Loucy (cell line): Measurements from ENCODE around the gene KAT5.

Source experiments
- CTCF ChIP-seq: fragments of 200-600 bp; sonication (generic); conservative IDR thresholded peaks from 2 replicates; pipeline ENCODE4 v1.5.1; 2014; ENCODE audit warnings: mild to moderate bottlenecking, antibody characterized with exemption, low read length
- EZH2phosphoT487 ChIP-seq: fragments of 200-600 bp; IDR thresholded peaks from 2 replicates; pipeline ENCODE4 v1.6.1; 2018; ENCODE audit warnings: antibody characterized with exemption, mild to moderate bottlenecking, moderate library complexity, borderline replicate concordance

DNA sequence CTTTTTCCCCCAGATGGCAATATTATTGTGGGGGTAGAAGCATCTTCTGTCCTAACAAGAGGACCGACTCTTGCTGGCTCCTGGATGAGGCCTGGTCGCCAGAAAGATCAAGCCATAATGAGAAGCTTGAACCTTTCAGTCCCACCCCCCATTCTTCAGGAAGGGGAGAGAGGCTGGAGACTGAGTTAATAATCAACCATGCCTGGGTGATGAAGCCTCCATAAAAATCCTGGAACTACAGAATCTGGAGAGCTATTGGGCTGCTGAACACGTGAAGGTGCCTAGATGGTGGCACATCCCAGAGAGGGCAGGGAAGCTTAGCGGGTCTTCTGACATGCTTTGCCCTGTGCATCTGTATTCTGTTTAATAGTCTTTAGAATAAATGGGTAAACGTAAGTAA lies 52.4 kb downstream of the KAT5 start:
- TF ChIP-seq CTCF (no peak), EZH2phosphoT487 (no peak)
